ENCODE results near the gene NSMCE4A.
"Not testable (repeated sequence)": the region's sequence is repeated elsewhere in the genome, so short reads cannot be mapped to it uniquely, and the experiment has no call there.

GRCh38 chr10:122017926-122018325 is 42.9 kb upstream of the NSMCE4A start:
- not testable (repeated sequence) for TF ChIP-seq MCM7 (IDR thresholded peaks at IDR 0.05); SRF (CRISPR knock-in tag; IDR thresholded peaks at IDR 0.05); SOX6 (IDR thresholded peaks at IDR 0.05); FOXK1 (CRISPR knock-in tag; IDR thresholded peaks at IDR 0.05; ENCODE audit: borderline replicate concordance); ZNF165 (CRISPR knock-in tag; IDR thresholded peaks at IDR 0.05; ENCODE audit: borderline replicate concordance); ZNF609 (CRISPR knock-in tag; IDR thresholded peaks at IDR 0.05; ENCODE audit: borderline replicate concordance)
- TF ChIP-seq, protein P1, sequence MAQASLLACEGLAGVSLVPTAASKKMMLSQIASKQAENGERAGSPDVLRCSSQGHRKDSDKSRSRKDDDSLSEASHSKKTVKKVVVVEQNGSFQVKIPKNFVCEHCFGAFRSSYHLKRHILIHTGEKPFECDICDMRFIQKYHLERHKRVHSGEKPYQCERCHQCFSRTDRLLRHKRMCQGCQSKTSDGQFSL (CRISPR knock-in tag; IDR thresholded peaks at IDR 0.05): not testable (repeated sequence)
- TF ChIP-seq, protein P1 (tag; IDR thresholded peaks at IDR 0.05): not testable (repeated sequence)

All from K562 (cell line).